ENCODE measurements around the gene CASK.

GRCh38 chrX:41711021-41711667 lies 212.2 kb downstream of the CASK start:
- TF ChIP-seq POLR2A (IDR thresholded peaks at IDR 0.05) (no peak), CTCF (IDR thresholded peaks at IDR 0.05) (no peak)

All from adrenal gland (tissue), 5 donors.